ENCODE data around the gene FBXL17. TPM values are rescaled to one million over a fixed set of nuclear protein-coding genes. Genes with fewer than 3 reads are reported as not detected.
A peak's percentile ranks its signal among the peaks of the same experiment; 100 is the strongest.

Gene FBXL17
- total RNA-seq, 1 donor from 2014 or later = 34.1 TPM

DNA sequence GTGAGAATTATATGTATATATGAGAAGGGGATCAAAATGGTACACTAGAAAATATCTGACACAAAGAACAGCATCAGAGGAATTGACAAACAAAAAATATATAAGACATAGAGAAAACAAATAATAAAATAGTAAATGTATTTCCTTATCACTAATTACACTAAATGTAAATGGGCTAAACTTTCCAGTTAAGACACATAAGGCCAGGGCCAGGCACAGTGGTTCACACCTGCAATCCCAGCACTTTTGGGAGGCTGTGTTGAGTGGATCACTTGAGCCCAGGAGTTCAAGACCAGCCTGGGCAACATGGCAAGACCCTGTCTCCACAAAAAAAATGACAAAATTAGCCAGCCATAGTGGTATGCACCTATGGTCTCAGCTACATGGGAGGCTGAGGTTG is 8.5 kb downstream of the FBXL17 start:
- DNase-seq = no peak

DNA sequence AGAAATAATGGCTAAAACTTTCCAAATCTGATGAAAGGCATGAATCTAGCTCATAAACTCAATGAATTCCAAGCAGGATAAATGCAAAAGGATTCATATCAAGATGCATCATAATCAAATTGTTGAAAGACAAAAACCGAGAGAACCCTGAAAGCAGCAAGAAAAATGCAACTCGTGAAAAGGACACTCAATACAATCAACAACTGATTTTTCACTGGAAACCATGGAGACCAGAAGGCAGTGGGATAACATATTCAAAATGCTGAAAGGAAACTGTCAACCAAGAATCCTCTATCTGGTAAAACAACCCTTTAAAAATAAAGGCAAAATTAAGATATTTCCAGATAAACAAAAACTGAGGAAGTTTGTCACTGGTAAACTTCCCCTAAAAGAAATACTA is 9.5 kb downstream of the FBXL17 start:
- DNase-seq = no peak

GRCh38 chr5:108371263-108371662 is 10.6 kb downstream of the FBXL17 start:
- no peak for DNase-seq

GRCh38 chr5:108369167-108369566 is 12.7 kb downstream of the FBXL17 start:
- DNase-seq = no peak

DNA sequence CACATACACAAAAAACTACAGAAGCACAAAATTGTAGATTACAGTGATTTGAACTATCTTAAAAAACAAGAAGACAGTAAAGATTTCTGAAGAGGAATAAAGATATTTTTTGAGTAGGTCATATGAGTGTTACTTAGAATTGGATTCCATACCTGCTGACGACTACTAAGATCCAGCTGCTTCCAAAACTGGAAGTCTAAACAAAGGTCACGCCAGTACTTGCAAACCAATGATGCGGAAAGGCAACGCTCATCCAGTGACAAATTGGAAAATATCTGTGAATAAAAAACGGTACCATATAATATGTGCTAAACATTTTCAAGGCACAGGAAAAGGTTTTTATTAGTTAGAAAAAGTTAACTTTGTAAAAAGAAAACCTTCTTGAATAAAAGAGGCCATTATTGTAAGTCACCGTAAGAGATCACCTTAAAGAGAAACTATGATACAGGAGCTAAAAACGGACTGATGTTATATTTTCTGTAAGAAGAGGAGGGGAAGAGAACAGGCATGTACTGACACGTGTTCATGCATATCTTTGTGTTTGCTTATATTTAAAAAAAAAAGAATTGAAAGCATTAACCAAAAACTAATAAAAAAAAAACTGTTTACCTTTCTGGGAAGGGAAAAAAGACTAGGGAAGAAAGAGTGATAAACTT is 14.1 kb downstream of the FBXL17 start:
- DNase-seq = peak; percentile 23

- DNase-seq = no peak
These were observed 15.4 kb downstream of the FBXL17 start for GRCh38 chr5:108366500-108366899.

DNA sequence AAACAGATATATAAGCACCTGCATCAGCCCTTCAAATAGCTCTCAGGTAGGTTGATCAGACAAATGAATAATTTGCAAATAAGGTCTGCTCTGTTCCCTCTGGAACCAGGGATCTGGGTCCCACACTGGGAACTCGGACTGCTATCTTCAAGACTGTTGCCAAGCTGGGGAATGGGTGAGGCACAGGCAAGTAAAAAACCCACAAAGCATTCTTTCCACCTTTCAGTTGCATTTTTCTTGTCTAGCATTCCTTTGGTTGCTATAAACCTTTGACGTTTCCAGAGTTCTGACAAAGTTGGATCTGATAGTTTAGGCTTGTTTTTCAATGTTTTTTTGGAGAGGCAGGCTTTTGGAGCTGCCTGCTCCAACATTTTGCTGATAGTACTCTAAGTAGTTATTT is 20.1 kb downstream of the FBXL17 start:
- no peak for DNase-seq

- no peak for DNase-seq
These were observed 20.7 kb downstream of the FBXL17 start for GRCh38 chr5:108361239-108361638.

GRCh38 chr5:108360280-108360679 is 21.6 kb downstream of the FBXL17 start:
- no peak for DNase-seq

- DNase-seq = no peak
These were observed 25.6 kb downstream of the FBXL17 start for GRCh38 chr5:108356286-108356685.

DNA sequence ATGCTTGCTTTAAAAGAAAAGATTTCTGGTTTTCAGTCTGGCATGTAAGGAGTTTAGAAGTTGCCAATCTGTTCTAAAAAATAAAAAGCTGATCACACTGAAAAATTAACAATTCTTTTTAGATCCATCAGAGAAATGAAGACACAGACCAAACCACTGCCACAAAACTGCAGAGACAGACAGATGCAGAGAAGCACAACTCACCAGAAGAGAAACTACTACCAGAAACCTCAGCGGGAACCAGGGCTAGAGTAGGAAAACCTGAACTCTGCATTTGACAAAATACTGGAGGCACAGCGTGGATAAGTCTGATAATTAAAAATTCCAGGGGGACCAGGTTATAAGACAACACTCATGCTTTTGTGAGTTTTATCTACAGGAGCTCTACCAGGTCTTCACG is 28.8 kb downstream of the FBXL17 start:
- no peak for DNase-seq

GRCh38 chr5:108345541-108346171 is 36.2 kb downstream of the FBXL17 start:
- peak; percentile 73 for DNase-seq

DNA sequence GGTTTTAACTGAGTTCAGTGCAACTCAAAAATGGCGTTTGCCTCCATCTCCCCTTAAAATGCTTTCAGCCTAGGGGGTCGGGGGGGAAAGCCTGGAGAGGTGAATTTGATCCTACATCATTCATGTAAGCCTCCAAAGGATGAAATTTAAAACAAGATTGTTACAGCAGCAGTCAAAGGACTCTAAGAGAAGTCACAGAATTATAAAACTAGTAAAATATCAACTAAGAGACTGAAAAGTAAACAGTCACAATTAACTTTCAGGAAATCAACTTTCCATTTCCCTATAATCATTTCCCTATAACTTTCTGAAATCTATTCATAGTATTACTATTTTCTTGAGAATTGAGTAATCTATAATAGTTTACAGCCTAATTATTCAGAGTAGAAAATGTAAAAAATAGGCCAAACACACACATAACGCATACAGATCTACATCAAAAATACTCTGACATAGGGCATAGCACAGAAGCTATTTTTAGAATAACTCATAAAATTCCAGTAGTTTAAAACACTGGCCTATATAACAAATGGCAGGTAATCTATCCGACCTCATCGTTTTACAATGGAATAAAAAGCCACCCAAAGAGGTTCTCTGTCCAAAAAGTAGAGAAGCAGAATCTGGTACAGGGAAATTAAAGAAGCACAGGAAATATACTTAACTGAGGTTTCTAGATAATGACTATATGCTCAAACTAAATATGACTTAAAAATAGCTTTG is 37.6 kb downstream of the FBXL17 start:
- no peak for DNase-seq

DNA sequence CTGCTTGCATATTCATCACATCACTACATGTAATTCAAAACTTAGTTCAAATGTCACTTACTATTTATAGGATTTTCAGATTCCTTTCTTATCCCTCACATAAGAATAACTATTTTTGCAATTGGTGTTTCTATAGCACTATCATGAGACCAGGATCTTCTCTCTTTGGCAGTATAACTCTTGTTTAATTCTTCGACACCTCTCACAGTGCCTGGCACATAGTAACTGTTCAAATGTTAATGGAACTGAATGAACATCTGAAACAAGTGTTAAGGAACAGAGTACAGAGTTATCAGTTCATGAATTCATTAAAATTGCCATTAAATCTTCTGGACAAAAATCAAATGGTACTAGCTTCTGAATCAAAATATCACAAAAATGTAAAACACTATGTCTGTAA is 40.0 kb downstream of the FBXL17 start:
- no peak for DNase-seq

DNA sequence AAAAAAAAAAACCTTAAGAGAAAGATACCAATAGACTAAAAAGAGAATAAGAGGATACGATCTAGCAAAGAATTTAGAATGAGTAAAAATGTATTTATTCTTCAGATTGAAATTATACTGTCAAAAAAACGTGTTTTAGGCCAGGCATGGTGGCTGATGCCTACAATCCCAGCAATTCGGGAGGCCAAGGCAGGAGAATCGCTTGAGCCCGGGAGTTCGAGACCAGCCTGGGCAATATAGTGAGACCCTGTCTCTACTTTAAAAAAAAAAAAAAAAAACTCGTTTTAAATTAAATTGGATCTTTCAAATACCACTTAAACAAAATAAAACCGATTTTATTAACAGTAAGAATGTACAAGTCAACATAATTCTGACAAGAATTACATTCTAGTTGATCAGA is 41.8 kb downstream of the FBXL17 start:
- no peak for DNase-seq

- DNase-seq = no peak
These were observed 42.7 kb downstream of the FBXL17 start for GRCh38 chr5:108339220-108339619.

GRCh38 chr5:108334225-108334624 is 47.7 kb downstream of the FBXL17 start:
- DNase-seq = no peak

DNA sequence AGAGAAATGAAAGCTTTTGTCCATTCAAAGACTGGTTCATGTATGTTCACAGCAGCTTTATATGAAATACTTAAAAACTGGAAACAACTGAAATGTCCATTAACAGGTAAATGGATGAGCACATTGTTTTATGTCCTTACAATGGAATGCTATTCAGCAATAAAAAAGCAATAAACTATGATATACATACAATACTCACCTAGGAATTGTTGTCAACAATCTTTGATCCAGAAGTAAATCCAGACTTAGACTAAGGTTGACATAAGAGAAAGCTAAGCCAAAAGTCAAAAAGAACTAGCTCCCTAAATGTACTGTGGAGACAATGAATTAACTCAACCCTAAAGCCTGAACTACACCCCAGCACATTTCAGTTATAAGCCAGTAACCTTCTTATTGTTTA is 54.9 kb downstream of the FBXL17 start:
- DNase-seq = no peak

DNA sequence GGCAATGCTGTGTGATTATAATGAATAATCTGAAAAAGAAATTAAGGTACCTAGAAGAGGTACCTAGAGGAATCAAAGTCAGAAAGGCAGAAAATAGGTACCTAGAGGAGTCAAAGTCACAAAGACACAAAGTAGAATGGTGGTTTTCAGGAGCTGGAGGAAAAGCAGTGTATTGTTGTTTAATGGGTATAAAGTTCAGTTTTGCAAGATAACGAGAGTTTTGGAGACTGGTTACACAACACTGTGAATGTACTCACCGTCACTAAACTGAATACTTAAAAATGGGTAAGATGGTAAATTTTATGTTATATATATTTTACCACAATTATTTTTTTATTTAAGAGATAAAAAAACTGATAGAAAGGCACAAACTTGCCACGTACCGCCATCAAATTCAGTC is 57.0 kb downstream of the FBXL17 start:
- no peak for DNase-seq

- no peak for DNase-seq
These were observed 60.6 kb downstream of the FBXL17 start for GRCh38 chr5:108321341-108321740.

DNA sequence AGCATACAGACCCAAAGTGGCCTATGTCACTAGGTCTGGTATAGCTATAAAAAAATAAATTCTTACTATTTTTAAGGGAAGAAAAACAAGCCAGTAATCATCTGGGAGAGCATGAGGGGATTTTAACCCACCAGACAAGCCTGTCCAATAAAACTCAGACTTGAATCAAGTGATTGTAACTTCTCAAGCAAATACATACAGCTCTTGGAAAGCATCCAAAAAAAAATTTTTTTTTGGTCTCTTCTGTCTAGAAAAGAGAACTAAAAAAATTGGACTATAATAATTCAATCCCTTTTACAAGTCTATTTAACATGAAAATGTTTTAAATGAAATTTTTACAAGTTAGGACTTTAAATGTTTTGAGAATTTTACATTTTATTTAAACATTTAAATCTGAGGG is 61.7 kb downstream of the FBXL17 start:
- DNase-seq = peak; percentile 22

DNA sequence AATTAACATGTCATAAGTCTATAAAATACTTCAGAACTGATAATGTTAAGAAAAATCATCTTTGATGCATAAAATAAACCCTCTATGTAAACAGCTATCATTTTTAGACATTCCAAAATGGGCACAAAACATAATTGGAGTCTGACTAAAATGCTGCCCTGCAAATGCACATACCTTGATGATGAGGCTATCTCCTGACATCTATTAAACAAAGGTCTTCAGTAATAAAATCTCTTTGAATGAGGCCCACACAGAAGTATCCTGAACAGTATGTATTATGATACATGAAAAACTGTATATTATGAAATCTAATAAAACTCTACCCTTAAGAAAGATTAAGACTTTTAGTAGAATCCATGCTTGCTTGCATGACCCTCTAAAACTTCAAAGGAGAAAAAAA is 66.1 kb downstream of the FBXL17 start:
- no peak for DNase-seq

GRCh38 chr5:108312258-108312657 is 69.6 kb downstream of the FBXL17 start:
- DNase-seq = peak; percentile 19

- DNase-seq = no peak
These were observed 70.2 kb downstream of the FBXL17 start for GRCh38 chr5:108311682-108312081.

Measured in tongue (tissue), 2 donors.